Measurements from ENCODE around the gene FTCD.

Gene FTCD

GRCh38 chr21:46120301-46121285 lies 34.8 kb downstream of the FTCD start:
- DNase-seq = no peak

- no peak for DNase-seq
These were observed 35.6 kb downstream of the FTCD start for GRCh38 chr21:46119637-46120271.

GRCh38 chr21:46119144-46119636 lies 36.2 kb downstream of the FTCD start:
- no peak for DNase-seq

- no peak for DNase-seq
These were observed 36.8 kb downstream of the FTCD start for GRCh38 chr21:46118316-46119143.

GRCh38 chr21:46117586-46118315 lies 37.6 kb downstream of the FTCD start:
- no peak for DNase-seq

GRCh38 chr21:46116776-46117585 lies 38.4 kb downstream of the FTCD start:
- no peak for DNase-seq

- DNase-seq = no peak
These were observed 39.1 kb downstream of the FTCD start for GRCh38 chr21:46116189-46116775.

- no peak for DNase-seq
These were observed 39.8 kb downstream of the FTCD start for GRCh38 chr21:46115441-46116188.

GRCh38 chr21:46114963-46115362 lies 40.4 kb downstream of the FTCD start:
- no peak for DNase-seq

GRCh38 chr21:46113497-46114176 lies 41.7 kb downstream of the FTCD start:
- DNase-seq = no peak

- no peak for DNase-seq
These were observed 42.6 kb downstream of the FTCD start for GRCh38 chr21:46112725-46113215.

GRCh38 chr21:46111857-46112724 lies 43.3 kb downstream of the FTCD start:
- DNase-seq = no peak

GRCh38 chr21:46111193-46111571 lies 44.2 kb downstream of the FTCD start:
- DNase-seq = no peak

- DNase-seq = no peak
These were observed 44.7 kb downstream of the FTCD start for GRCh38 chr21:46110499-46111192.

GRCh38 chr21:46109313-46110221 lies 45.8 kb downstream of the FTCD start:
- DNase-seq = no peak

GRCh38 chr21:46108827-46109312 lies 46.5 kb downstream of the FTCD start:
- no peak for DNase-seq
